SHP77 treated with DMSO at 0.1 percent for 48 hours (cell line): ENCODE measurements around the gene UBE2E1.

Experiments
- DNase-seq: peaks from one replicate; lab custom pipeline; 2025; lab: John Stamatoyannopoulos, UW

Gene UBE2E1

GRCh38 chr3:23805633-23806533 is at the start of gene UBE2E1:
TSS of gene UBE2E1 (plus strand) at chr3:23805955. CDS start at chr3:23807270, 1,315 bp downstream.
- no peak for DNase-seq

- DNase-seq = no peak
Measured at GRCh38 chr3:23756206-23756840, 49.4 kb upstream of the UBE2E1 start.

- no peak for DNase-seq
Measured at GRCh38 chr3:23758253-23758838, 47.4 kb upstream of the UBE2E1 start.

- DNase-seq = no peak
Measured at GRCh38 chr3:23760325-23760724, 45.4 kb upstream of the UBE2E1 start.

- DNase-seq = no peak
Measured at GRCh38 chr3:23760871-23761373, 44.8 kb upstream of the UBE2E1 start.

GRCh38 chr3:23761440-23761896 is 44.3 kb upstream of the UBE2E1 start:
- DNase-seq = no peak

- DNase-seq = no peak
Measured at GRCh38 chr3:23762214-23762613, 43.5 kb upstream of the UBE2E1 start.

- DNase-seq = no peak
Measured at GRCh38 chr3:23762759-23763477, 42.8 kb upstream of the UBE2E1 start.

GRCh38 chr3:23764407-23764806 is 41.3 kb upstream of the UBE2E1 start:
- DNase-seq = no peak

- no peak for DNase-seq
Measured at GRCh38 chr3:23767546-23767945, 38.2 kb upstream of the UBE2E1 start.

GRCh38 chr3:23775254-23775909 is 30.4 kb upstream of the UBE2E1 start:
- no peak for DNase-seq

- DNase-seq = no peak
Measured at GRCh38 chr3:23776352-23776891, 29.3 kb upstream of the UBE2E1 start.

- DNase-seq = no peak
Measured at GRCh38 chr3:23778446-23778845, 27.3 kb upstream of the UBE2E1 start.

GRCh38 chr3:23779841-23780240 is 25.9 kb upstream of the UBE2E1 start:
- DNase-seq = no peak

- DNase-seq = no peak
Measured at GRCh38 chr3:23781051-23781450, 24.7 kb upstream of the UBE2E1 start.

GRCh38 chr3:23781871-23782270 is 23.9 kb upstream of the UBE2E1 start:
- no peak for DNase-seq

GRCh38 chr3:23785097-23785645 is 20.6 kb upstream of the UBE2E1 start:
- no peak for DNase-seq

- DNase-seq = no peak
Measured at GRCh38 chr3:23785882-23786281, 19.9 kb upstream of the UBE2E1 start.

- no peak for DNase-seq
Measured at GRCh38 chr3:23791678-23792077, 14.1 kb upstream of the UBE2E1 start.

GRCh38 chr3:23793528-23794134 is 12.1 kb upstream of the UBE2E1 start:
- no peak for DNase-seq
